SK-N-DZ (cell line): ENCODE data around the gene CTXND1.
"Not testable (repeated sequence)": the region's sequence is repeated elsewhere in the genome, so short reads cannot be mapped to it uniquely, and the experiment has no call there.

Source experiments
- DNase-seq: peaks from one replicate; pipeline ENCODE4 v3.0.0-alpha.2; 2015; ENCODE audit warnings: low spot score

The CTXND1 gene

GRCh38 chr15:80160570-80161156 lies 91.3 kb downstream of the CTXND1 start:
- no peak for DNase-seq

- DNase-seq: no peak
Measured at GRCh38 chr15:80159811-80160569, 92.0 kb downstream of the CTXND1 start.

- DNase-seq: no peak
Measured at GRCh38 chr15:80159301-80159700, 92.7 kb downstream of the CTXND1 start.

GRCh38 chr15:80157215-80157614 lies 94.8 kb downstream of the CTXND1 start:
- no peak for DNase-seq

- DNase-seq: no peak
Measured at GRCh38 chr15:80156176-80156720, 95.8 kb downstream of the CTXND1 start.

GRCh38 chr15:80155378-80156175 lies 96.4 kb downstream of the CTXND1 start:
- DNase-seq: not testable (repeated sequence)

GRCh38 chr15:80155001-80155377 lies 97.0 kb downstream of the CTXND1 start:
- no peak for DNase-seq

- DNase-seq: no peak
Measured at GRCh38 chr15:80154336-80154735, 97.7 kb downstream of the CTXND1 start.

GRCh38 chr15:80153900-80154299 lies 98.1 kb downstream of the CTXND1 start:
- no peak for DNase-seq

- peak; percentile 67 for DNase-seq
Measured at GRCh38 chr15:80152896-80153876, 98.8 kb downstream of the CTXND1 start, which contains the start of gene FAH. TSS of gene FAH (plus strand) at chr15:80152999. CDS start at chr15:80153055, 56 bp downstream.

- peak; percentile 79 for DNase-seq
Measured at GRCh38 chr15:80152180-80152895, 99.7 kb downstream of the CTXND1 start.

GRCh38 chr15:80151576-80151975 lies 100.4 kb downstream of the CTXND1 start:
- no peak for DNase-seq

GRCh38 chr15:80151148-80151547 lies 100.9 kb downstream of the CTXND1 start:
- DNase-seq: no peak
